NCI-H526 treated with DMSO at 0.1 percent for 48 hours (cell line): Measurements from ENCODE around the gene AACS.

Experiments
- DNase-seq: peaks from one replicate; lab custom pipeline; 2025; lab: John Stamatoyannopoulos, UW

Gene AACS

DNA sequence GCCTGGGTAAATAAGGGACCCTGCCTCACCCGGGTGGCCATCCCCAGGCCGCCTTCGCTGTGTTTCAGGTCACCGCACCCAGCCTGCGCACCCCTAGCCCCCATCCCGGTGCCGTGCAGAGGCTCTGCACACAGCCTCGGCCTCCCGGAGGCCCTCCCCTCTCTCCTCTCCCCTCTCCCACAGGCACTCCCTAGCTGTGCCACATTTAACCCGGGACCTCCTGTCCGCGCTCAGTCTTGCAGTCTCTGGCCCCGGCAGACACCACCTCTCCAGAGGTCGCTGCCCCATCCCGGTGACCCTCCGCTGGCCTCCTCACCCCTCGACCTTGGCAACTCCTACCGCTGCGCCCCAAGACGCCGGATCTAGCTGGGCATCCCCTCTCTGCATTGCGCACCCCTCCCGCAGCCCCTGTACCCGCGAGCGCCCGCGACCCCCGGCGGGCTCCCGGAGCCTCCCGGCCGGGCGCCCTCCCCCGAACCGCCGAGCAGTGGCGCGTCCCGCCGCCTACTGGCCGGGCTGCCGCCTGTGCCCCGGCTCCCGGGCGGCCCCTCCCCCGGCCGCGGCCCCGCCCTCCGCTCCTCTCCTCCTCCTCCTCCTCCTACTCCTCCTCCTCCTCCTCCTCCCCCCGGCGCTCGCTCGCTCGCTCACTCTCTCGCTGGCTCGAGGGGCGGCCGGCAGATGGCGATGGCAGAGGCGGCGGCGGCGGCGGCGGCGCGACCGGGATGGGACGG is 120.7 kb downstream of the AACS start, which contains the start of gene TMEM132B:
TSS of gene TMEM132B (plus strand) at position 647 of the 731 bp plus-strand sequence.
- DNase-seq: peak; percentile 55

DNA sequence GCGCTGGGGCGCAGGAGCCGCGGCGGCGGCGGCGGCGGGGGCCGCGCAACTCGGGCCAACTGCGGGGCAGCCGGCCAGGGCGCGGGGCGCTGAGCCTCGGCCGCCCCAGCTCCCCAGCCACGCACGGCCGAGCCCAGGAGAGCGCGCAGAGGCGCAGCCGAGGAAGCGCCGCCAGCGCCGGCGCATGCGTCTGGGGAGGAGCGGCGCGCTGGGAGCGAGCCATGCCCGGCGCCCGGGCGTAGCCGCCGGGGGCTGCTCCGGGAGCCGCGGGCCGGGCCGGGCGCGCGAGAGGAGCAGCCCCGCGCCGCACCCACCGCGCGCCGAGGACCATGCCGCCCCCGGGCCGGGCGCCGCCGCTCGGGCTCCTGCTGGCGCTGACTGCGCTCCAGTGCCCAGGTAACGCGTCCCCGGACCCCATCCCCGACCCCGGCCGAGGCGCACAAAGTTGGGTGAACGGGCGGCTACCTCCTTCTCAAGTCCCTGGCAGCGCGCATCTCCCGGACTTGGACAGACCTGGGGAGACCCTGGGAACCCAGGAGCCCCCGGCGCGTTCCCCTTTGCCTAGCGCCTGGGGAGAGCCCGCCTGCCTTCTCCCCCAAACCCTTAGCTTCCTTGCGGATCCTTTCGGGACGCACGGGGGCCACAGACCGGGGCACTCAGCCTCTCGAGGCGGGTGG is 121.4 kb downstream of the AACS start:
- DNase-seq: no peak

DNA sequence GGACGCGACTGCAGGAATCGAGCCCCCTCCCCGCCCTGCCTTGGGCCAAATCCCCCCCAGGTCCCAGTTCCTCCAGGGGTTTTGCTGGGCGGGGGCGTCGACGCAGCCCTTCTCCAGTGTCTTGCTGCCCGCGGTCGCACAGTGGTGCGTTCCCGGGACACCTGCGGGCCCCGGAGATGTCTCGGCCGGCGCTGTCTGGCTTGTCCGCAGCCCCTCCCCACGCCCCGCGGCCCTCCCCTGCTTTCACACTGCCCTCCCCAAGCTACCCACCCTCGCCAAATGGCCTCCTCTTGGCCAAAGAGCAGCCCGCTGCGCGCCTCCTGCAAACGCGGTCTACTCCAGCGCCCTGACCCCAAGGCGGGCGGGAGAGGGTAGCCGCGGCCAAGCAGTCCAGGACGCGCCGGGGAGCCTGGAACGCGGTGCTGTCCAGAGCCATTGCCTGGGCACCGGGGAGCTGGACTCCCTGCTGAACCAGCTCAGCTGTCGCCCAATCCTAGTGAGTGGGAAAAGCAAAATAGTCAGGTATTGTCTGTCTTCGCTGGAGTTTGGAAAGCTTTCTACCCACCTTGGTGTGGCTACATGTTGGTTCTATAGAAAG is 122.0 kb downstream of the AACS start:
- no peak for DNase-seq

DNA sequence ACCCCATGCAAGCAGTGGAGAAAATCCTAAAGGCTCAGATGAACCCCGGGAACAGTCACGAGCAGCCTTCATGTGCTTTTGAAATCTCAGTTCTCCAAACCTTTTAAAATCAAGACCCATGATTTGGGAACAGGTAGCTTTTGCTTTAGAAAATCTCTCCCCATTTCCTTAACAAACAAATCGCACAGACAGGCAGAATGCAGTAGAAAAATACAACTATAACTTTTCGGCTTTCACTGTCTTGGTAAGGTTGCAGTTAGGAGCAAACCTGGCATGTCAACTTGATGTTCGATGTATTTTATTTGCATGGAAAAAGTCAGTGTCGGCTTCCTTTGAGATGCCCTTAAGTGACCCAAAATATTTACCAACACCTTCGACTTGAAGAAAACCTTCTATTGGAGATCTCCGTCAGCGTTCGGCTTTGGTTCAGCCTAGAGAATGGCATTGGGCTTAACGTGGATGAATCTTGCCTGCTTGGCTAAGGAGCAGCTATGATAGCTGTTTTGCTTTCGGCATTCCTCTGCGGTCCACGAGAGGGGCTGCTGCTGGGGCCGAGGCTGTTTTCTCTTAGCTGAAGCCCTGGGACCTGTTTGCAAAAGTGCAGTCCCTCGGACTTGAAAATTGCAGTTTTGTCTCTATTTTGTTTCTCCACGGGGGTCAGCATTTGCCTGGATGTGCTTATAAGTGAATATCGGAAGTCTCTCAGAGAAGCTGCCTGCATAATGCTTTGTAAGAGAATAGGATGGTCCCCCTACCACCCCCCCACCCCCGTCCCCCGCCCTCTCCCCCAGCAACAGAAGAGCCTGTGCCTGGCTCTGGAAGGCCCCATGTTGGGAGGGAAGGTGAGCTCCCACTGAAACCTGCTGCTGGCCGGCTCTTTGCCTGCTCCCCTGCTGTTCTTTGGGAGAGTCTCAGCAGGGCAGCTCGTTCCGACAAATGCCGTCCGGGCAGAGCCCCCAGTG is 122.8 kb downstream of the AACS start:
- DNase-seq: no peak

DNA sequence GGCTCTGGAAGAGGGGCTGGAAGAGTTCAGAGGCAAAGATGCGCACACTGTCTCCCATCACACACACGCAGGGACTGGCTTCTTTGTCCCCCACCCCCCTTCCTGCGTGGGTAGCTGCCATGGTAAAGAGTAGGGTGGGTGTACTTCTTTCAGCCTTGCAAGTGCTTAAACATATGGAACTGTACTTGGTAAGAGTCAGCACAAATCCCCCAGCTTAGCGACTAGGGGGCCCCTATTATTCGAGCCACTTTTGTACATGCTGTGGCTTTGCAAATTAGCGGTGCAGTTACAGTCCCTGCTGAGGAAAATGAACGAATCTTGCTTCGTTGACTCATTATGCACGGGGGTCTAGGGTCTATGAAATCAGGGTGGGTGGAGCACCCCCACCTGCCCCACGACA is 123.8 kb downstream of the AACS start:
- no peak for DNase-seq

DNA sequence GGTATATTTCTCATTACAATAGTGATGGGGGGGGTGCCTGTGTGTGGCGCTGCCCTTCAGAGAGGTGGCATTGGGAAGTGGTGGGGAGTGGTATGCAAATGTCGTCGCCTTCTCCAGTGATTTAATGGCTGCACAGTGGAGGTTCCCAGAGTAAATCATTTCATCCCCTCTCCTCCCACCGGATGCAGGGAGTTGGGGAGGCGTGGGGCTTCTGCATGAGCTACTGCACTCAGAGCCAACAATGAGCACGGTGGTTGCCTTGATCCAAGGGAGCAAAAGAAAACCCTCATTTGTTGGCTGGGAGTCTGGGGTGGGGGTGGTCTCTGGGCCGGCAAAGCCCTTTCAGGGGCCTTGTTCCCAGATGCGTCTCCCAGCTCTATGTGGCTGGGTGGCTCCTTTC is 124.3 kb downstream of the AACS start:
- DNase-seq: no peak

DNA sequence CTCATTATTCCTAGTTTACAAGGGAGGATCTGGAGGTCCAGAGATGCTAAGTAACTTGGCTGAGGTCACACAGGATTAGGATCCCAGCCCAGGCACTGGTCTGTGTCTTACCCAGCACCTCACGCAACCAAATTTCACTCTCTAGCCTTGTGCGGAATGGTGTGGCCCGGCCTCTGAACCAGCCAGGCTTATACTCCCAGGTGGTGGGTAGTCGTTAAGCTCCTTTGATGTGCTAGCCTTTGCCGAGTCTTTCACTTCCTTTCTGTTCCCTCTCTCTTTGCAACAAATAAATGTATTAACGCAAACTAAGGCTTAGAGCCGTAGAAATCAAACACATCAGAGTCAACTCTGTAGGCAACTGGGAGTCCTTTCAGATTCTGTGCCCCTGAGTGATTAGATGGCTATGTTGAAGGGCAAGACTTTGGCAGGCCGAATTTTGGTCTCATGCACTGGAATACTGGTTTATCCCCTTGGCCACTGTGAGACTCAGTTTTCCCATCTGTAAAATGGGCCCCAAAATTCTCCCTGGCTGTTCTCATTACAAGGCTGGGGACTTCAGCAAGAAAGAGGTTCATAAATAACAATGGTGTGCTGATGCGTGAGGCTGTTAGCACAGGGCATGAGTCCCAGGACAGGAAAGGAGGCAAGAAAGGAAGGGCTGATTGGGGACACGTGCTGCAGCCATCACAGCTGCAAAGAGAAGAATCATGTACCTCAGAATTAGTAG is 126.3 kb downstream of the AACS start:
- no peak for DNase-seq

DNA sequence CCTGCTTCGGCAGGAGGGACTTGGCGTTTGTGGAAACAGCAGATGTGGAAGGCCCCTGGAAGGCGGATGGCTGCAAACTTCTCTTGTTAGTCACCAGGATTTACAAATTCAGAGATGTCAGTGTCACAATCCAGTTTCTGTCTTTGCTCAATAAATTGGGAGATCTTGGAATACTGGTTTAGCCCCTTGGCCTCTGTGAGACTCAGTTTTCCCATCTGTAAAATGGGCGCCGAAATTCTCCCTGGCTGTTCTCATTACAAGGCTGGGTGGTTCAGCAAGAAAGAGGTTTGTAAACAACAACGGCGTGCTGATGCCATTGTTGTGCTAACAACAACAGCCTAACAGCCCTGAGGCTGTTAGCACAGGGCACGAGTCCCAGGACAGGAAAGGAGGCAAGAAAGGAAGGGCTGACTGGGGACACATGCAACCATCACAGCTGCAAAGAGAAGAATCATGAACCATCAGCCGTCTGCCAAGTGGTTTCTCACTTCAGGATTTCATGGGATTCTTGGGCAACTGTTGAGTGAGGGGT is 127.5 kb downstream of the AACS start:
- no peak for DNase-seq
